ENCODE measurements around the gene ZNF526.

Gene ZNF526

GRCh38 chr19:42207767-42208271 is 12.3 kb upstream of the ZNF526 start:
- Histone ChIP-seq H3K4me1 (ENCODE audit: control insufficient read depth, insufficient read depth, low read length) (no peaks in the 10 kb centered on the region), H3K9ac (ENCODE audit: low read length in 2 of 2) (no peak overlapping the region), H3K27ac (ENCODE audit: low read length) (no peak overlapping the region), H3K9me3 (ENCODE audit: control insufficient read depth in 2 of 2, low read length in 2 of 2) (no peaks in the 10 kb centered on the region), H3K36me3 (ENCODE audit: control insufficient read depth in 2 of 2, insufficient read depth in 2 of 2, low read length in 2 of 2) (peaks cover 34 to 54% of the 10 kb centered on the region in 2 donors), H3K27me3 (ENCODE audit: control insufficient read depth in 1 of 2, insufficient read depth in 2 of 2, low read length in 2 of 2) (no peaks in the 10 kb centered on the region), H3K4me3 (ENCODE audit: low read length in 2 of 2) (no peak overlapping the region)

GRCh38 chr19:42208612-42209011 is 11.5 kb upstream of the ZNF526 start:
- Histone ChIP-seq H3K4me3 (ENCODE audit: low read length in 2 of 2) (no peak overlapping the region), H3K27ac (ENCODE audit: low read length) (no peak overlapping the region), H3K4me1 (ENCODE audit: control insufficient read depth, insufficient read depth, low read length) (no peaks in the 10 kb centered on the region), H3K27me3 (ENCODE audit: control insufficient read depth in 1 of 2, insufficient read depth in 2 of 2, low read length in 2 of 2) (no peaks in the 10 kb centered on the region), H3K9me3 (ENCODE audit: control insufficient read depth in 2 of 2, low read length in 2 of 2) (no peaks in the 10 kb centered on the region), H3K9ac (ENCODE audit: low read length in 2 of 2) (no peak overlapping the region), H3K36me3 (ENCODE audit: control insufficient read depth in 2 of 2, insufficient read depth in 2 of 2, low read length in 2 of 2) (peaks cover 36 to 55% of the 10 kb centered on the region in 2 donors)

GRCh38 chr19:42212886-42213285 is 7.2 kb upstream of the ZNF526 start:
- H3K27me3 ChIP-seq (ENCODE audit: control insufficient read depth in 1 of 2, insufficient read depth in 2 of 2, low read length in 2 of 2), result no peaks in the 10 kb centered on the region
- H3K9ac ChIP-seq (ENCODE audit: low read length in 2 of 2), result no peak overlapping the region
- no peaks in the 10 kb centered on the region for H3K9me3 ChIP-seq (ENCODE audit: control insufficient read depth in 2 of 2, low read length in 2 of 2)
- peaks cover 15% of the 10 kb centered on the region for H3K4me1 ChIP-seq (ENCODE audit: control insufficient read depth, insufficient read depth, low read length)
- H3K27ac ChIP-seq (ENCODE audit: low read length), result no peak overlapping the region
- no peak overlapping the region for H3K4me3 ChIP-seq (ENCODE audit: low read length in 2 of 2)
- H3K36me3 ChIP-seq (ENCODE audit: control insufficient read depth in 2 of 2, insufficient read depth in 2 of 2, low read length in 2 of 2), result peaks cover 32 to 33% of the 10 kb centered on the region in 2 donors

- Histone ChIP-seq H3K27ac (ENCODE audit: low read length) (no peak overlapping the region), H3K36me3 (ENCODE audit: control insufficient read depth in 2 of 2, insufficient read depth in 2 of 2, low read length in 2 of 2) (peaks cover 17% of the 10 kb centered on the region in 2 donors), H3K27me3 (ENCODE audit: control insufficient read depth in 1 of 2, insufficient read depth in 2 of 2, low read length in 2 of 2) (no peaks in the 10 kb centered on the region), H3K9me3 (ENCODE audit: control insufficient read depth in 2 of 2, low read length in 2 of 2) (no peaks in the 10 kb centered on the region), H3K9ac (ENCODE audit: low read length in 2 of 2) (no peak overlapping the region), H3K4me3 (ENCODE audit: low read length in 2 of 2) (no peak overlapping the region), H3K4me1 (ENCODE audit: control insufficient read depth, insufficient read depth, low read length) (peaks cover 29% of the 10 kb centered on the region)
Observed at GRCh38 chr19:42214810-42215485, 5.2 kb upstream of the ZNF526 start.

- no peaks in the 10 kb centered on the region for H3K9me3 ChIP-seq (ENCODE audit: control insufficient read depth in 2 of 2, low read length in 2 of 2)
- H3K9ac ChIP-seq (ENCODE audit: low read length in 2 of 2), result peak overlapping the region; percentile 80 to 83
- peaks cover 15 to 16% of the 10 kb centered on the region in 2 donors for H3K36me3 ChIP-seq (ENCODE audit: control insufficient read depth in 2 of 2, insufficient read depth in 2 of 2, low read length in 2 of 2)
- H3K27me3 ChIP-seq (ENCODE audit: control insufficient read depth in 1 of 2, insufficient read depth in 2 of 2, low read length in 2 of 2), result no peaks in the 10 kb centered on the region
- H3K27ac ChIP-seq (ENCODE audit: low read length), result peak overlapping the region; percentile 73
- H3K4me3 ChIP-seq (ENCODE audit: low read length in 2 of 2), result peak overlapping the region; percentile 86 to 89
- H3K4me1 ChIP-seq (ENCODE audit: control insufficient read depth, insufficient read depth, low read length), result peaks cover 41% of the 10 kb centered on the region
Observed at GRCh38 chr19:42216653-42217519, 3.2 kb upstream of the ZNF526 start.

GRCh38 chr19:42217520-42218437 is 2.3 kb upstream of the ZNF526 start, which contains the start of gene DEDD2:
TSS of gene DEDD2 (minus strand) at chr19:42217677. CDS start at chr19:42217007, 670 bp downstream.
- H3K4me3 ChIP-seq (ENCODE audit: low read length in 2 of 2), result peak within 1 kb of the TSS; percentile 86 to 89
- H3K27ac ChIP-seq (ENCODE audit: low read length), result peak within 1 kb of the TSS; percentile 73
- no peaks in the 10 kb centered on the region for H3K9me3 ChIP-seq (ENCODE audit: control insufficient read depth in 2 of 2, low read length in 2 of 2)
- H3K9ac ChIP-seq (ENCODE audit: low read length in 2 of 2), result peak within 1 kb of the TSS; percentile 80 to 83
- H3K4me1 ChIP-seq (ENCODE audit: control insufficient read depth, insufficient read depth, low read length), result peaks cover 41% of the 10 kb centered on the region
- H3K36me3 ChIP-seq (ENCODE audit: control insufficient read depth in 2 of 2, insufficient read depth in 2 of 2, low read length in 2 of 2), result peaks cover 14 to 16% of the 10 kb centered on the region in 2 donors
- H3K27me3 ChIP-seq (ENCODE audit: control insufficient read depth in 1 of 2, insufficient read depth in 2 of 2, low read length in 2 of 2), result no peaks in the 10 kb centered on the region

GRCh38 chr19:42220751-42221097 is 612 bp downstream of the ZNF526 start:
- Histone ChIP-seq H3K9ac (ENCODE audit: low read length in 2 of 2) (peak overlapping the region; percentile 76 to 87), H3K27ac (ENCODE audit: low read length) (peak overlapping the region; percentile 37), H3K4me3 (ENCODE audit: low read length in 2 of 2) (peak overlapping the region; percentile 94 to 95), H3K9me3 (ENCODE audit: control insufficient read depth in 2 of 2, low read length in 2 of 2) (no peaks in the 10 kb centered on the region), H3K4me1 (ENCODE audit: control insufficient read depth, insufficient read depth, low read length) (peaks cover 40% of the 10 kb centered on the region), H3K36me3 (ENCODE audit: control insufficient read depth in 2 of 2, insufficient read depth in 2 of 2, low read length in 2 of 2) (peaks cover 12 to 19% of the 10 kb centered on the region in 2 donors), H3K27me3 (ENCODE audit: control insufficient read depth in 1 of 2, insufficient read depth in 2 of 2, low read length in 2 of 2) (no peaks in the 10 kb centered on the region)

- Histone ChIP-seq H3K27ac (ENCODE audit: low read length) (no peak overlapping the region), H3K27me3 (ENCODE audit: control insufficient read depth in 1 of 2, insufficient read depth in 2 of 2, low read length in 2 of 2) (no peaks in the 10 kb centered on the region), H3K4me3 (ENCODE audit: low read length in 2 of 2) (no peak overlapping the region), H3K9me3 (ENCODE audit: control insufficient read depth in 2 of 2, low read length in 2 of 2) (no peaks in the 10 kb centered on the region), H3K9ac (ENCODE audit: low read length in 2 of 2) (no peak overlapping the region), H3K36me3 (ENCODE audit: control insufficient read depth in 2 of 2, insufficient read depth in 2 of 2, low read length in 2 of 2) (peaks cover 30 to 47% of the 10 kb centered on the region in 2 donors), H3K4me1 (ENCODE audit: control insufficient read depth, insufficient read depth, low read length) (peaks cover 18% of the 10 kb centered on the region)
Observed at GRCh38 chr19:42224940-42225717, 5.0 kb downstream of the ZNF526 start.

- Histone ChIP-seq H3K9ac (ENCODE audit: low read length in 2 of 2) (no peak overlapping the region), H3K27ac (ENCODE audit: low read length) (no peak overlapping the region), H3K4me1 (ENCODE audit: control insufficient read depth, insufficient read depth, low read length) (peaks cover 15% of the 10 kb centered on the region), H3K27me3 (ENCODE audit: control insufficient read depth in 1 of 2, insufficient read depth in 2 of 2, low read length in 2 of 2) (no peaks in the 10 kb centered on the region), H3K36me3 (ENCODE audit: control insufficient read depth in 2 of 2, insufficient read depth in 2 of 2, low read length in 2 of 2) (peaks cover 30 to 52% of the 10 kb centered on the region in 2 donors), H3K9me3 (ENCODE audit: control insufficient read depth in 2 of 2, low read length in 2 of 2) (no peaks in the 10 kb centered on the region), H3K4me3 (ENCODE audit: low read length in 2 of 2) (no peak overlapping the region)
Observed at GRCh38 chr19:42225718-42226292, 5.7 kb downstream of the ZNF526 start.

Measured in stomach smooth muscle (tissue), 2 donors.